Measurements from ENCODE around the gene FOXP4. TPM values are rescaled to one million over a fixed set of nuclear protein-coding genes. Genes with fewer than 3 reads are reported as not detected.
A peak's percentile ranks its signal among the peaks of the same experiment; 100 is the strongest.

FOXP4 gene
- total and polyA plus RNA-seq, 8 donors, result 7.9 to 70.4 (median 30.7) TPM

DNA sequence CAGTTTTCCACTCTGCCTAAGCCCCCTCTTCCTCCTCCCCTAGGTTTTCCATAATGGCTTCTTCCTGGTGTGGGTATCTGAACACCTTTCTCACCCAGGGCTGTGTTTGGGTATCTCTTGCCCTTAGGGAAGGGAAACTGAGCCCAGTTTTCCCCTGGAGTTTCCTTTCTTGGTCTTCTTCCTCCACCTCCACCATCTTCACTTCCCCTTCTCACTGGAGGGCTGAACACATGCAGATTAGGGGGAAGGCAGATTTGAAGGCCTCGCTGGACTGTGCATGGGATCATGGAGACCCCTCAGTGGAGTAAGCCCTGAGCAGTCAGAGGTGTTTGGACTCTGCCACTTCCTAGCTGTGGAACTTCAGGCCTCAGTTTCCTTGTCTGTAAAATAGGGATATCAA lies 27.8 kb downstream of the FOXP4 start:
- H3K4me3 ChIP-seq, result no peak overlapping the region
- H3K36me3 ChIP-seq, result peaks cover 9 to 50% (median 49%) of the 10 kb centered on the region in 4 donors
- TF ChIP-seq EP300 (IDR thresholded peaks at IDR 0.05) (no peak), CTCF (IDR thresholded peaks at IDR 0.05) (no peak), POLR2A (IDR thresholded peaks at IDR 0.05) (no peak), POLR2AphosphoS5 (IDR thresholded peaks at IDR 0.05) (no peak)
- peak overlapping the region in 1 of 5 donors; percentile 4 for H3K27ac ChIP-seq
- intact Hi-C loops (cut with DNase I; ENCODE audit: low total_unique reads), result no loop called here
- H3K27me3 ChIP-seq, result no peaks in the 10 kb centered on the region
- H3K9me3 ChIP-seq, result no peaks in the 10 kb centered on the region
- H3K4me1 ChIP-seq, result peaks cover 20 to 77% (median 56%) of the 10 kb centered on the region in 4 donors
- 78 to 100% (median 91%) methylated on average over 1 of the region's 1 CpG for WGBS, 5 donors
- no peak for DNase-seq

DNA sequence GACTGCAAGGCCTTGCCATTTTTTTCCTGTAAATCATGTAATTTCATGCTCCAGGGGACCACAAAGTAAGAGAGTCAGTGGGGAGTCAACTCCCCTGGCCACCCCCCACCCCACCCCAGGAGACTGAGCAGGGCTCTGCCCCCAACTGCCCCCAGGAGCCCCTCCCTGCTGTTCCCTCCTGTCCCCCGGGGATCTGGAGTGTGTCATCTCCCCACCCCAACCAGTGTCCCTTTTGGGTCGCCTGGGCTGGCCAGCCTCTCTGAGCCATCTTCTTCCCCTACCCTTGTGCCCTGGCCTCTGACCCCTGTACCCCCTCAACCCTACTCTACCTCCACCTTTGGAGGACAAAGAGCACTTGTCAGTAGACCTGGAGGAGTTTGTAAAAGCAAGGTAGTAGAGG lies 29.4 kb downstream of the FOXP4 start:
- Histone ChIP-seq H3K4me3 (no peak overlapping the region), H3K27ac (peak overlapping the region in 1 of 5 donors; percentile 50), H3K9me3 (no peaks in the 10 kb centered on the region), H3K27me3 (no peaks in the 10 kb centered on the region), H3K36me3 (peaks cover 13 to 44% (median 40%) of the 10 kb centered on the region in 4 donors), H3K4me1 (peaks cover 21 to 73% (median 47%) of the 10 kb centered on the region in 4 donors)
- intact Hi-C loops (cut with DNase I; ENCODE audit: low total_unique reads), result no loop called here
- WGBS, 5 donors, result 27 to 64% (median 53%) methylated on average over 2 of the region's 2 CpGs
- no peak for DNase-seq
- no peak for TF ChIP-seq EP300 (IDR thresholded peaks at IDR 0.05)
- TF ChIP-seq CTCF (IDR thresholded peaks at IDR 0.05), result no peak
- TF ChIP-seq POLR2A (IDR thresholded peaks at IDR 0.05), result no peak
- no peak for TF ChIP-seq POLR2AphosphoS5 (IDR thresholded peaks at IDR 0.05)

- intact Hi-C loops (cut with DNase I; ENCODE audit: low total_unique reads), result no loop called here
- Histone ChIP-seq H3K36me3 (peaks cover 7 to 44% (median 37%) of the 10 kb centered on the region in 4 donors), H3K4me3 (no peak overlapping the region), H3K27me3 (no peaks in the 10 kb centered on the region), H3K4me1 (peaks cover 28 to 78% (median 57%) of the 10 kb centered on the region in 4 donors), H3K9me3 (no peaks in the 10 kb centered on the region), H3K27ac (peak overlapping the region in 2 of 5 donors; percentile 25 to 43)
- TF ChIP-seq CTCF (IDR thresholded peaks at IDR 0.05) (no peak), EP300 (IDR thresholded peaks at IDR 0.05) (no peak), POLR2AphosphoS5 (IDR thresholded peaks at IDR 0.05) (no peak), POLR2A (IDR thresholded peaks at IDR 0.05) (no peak)
- DNase-seq, result no peak
- 34 to 72% (median 51%) methylated on average over 4 of the region's 4 CpGs for WGBS, 5 donors
Observed at GRCh38 chr6:41576667-41577066, 30.5 kb downstream of the FOXP4 start.

GRCh38 chr6:41577356-41578216 lies 31.4 kb downstream of the FOXP4 start:
- Histone ChIP-seq H3K4me1 (peaks cover 29 to 82% (median 65%) of the 10 kb centered on the region in 4 donors), H3K27me3 (no peaks in the 10 kb centered on the region), H3K9me3 (no peaks in the 10 kb centered on the region), H3K36me3 (peaks cover 8 to 45% (median 34%) of the 10 kb centered on the region in 4 donors), H3K27ac (peak overlapping the region; percentile 22 to 62 (median 35)), H3K4me3 (no peak overlapping the region)
- no peak for TF ChIP-seq CTCF (IDR thresholded peaks at IDR 0.05)
- TF ChIP-seq EP300 (IDR thresholded peaks at IDR 0.05), result no peak
- no peak for TF ChIP-seq POLR2A (IDR thresholded peaks at IDR 0.05)
- TF ChIP-seq POLR2AphosphoS5 (IDR thresholded peaks at IDR 0.05), result no peak
- intact Hi-C loops (cut with DNase I; ENCODE audit: low total_unique reads), result no loop called here
- WGBS, 5 donors, result 45 to 66% (median 49%) methylated on average over 3 to 5 of the region's 5 CpGs
- DNase-seq, result peak; percentile 61 to 74
